Thyroid gland (tissue), 4 donors: ENCODE data around the gene PPP1R2C. TPM values are rescaled to one million over a fixed set of nuclear protein-coding genes. Genes with fewer than 3 reads are reported as not detected.

ENCODE experiments used
- DNase-seq, 2 donors: peaks; one replicate each; pipeline ENCODE4 v3.0.0-alpha.2; 2019
- H3K27ac ChIP-seq, 3 donors: fragments of 200-600 bp; sonication (generic); 1 replicate in 2 of 3; 2 replicates in 1 of 3; pipeline ENCODE4 v1.5.1; 2016 to 2019; ENCODE audit warnings: mild to moderate bottlenecking in 1 of 3, moderate library complexity in 1 of 3
- H3K27me3 ChIP-seq: fragments of 200-600 bp; sonication (generic); one replicate; pipeline ENCODE4 v1.5.1; 2019
- H3K36me3 ChIP-seq, 2 donors: fragments of 200-600 bp; sonication (generic); one replicate each; pipeline ENCODE4 v1.5.1; 2016 to 2019
- H3K4me1 ChIP-seq, 2 donors: fragments of 200-600 bp; sonication (generic); one replicate each; pipeline ENCODE4 v1.5.1; 2017 to 2019
- H3K4me3 ChIP-seq, 3 donors: fragments of 200-600 bp; sonication (generic); replicated peaks in 1 of 3; 1 replicate in 2 of 3; 2 replicates in 1 of 3; pipeline ENCODE4 v1.5.1; 2016; ENCODE audit warnings: mild to moderate bottlenecking in 1 of 3
- H3K9me3 ChIP-seq: fragments of 200-600 bp; sonication (generic); one replicate; pipeline ENCODE4 v1.5.1; 2017
- POLR2A ChIP-seq, 2 donors: fragments of 450-650 bp; IDR thresholded peaks; one replicate each; pipeline ENCODE4 v1.6.1; 2017; ENCODE audit warnings: antibody characterized with exemption in 2 of 2, mild to moderate bottlenecking in 2 of 2, moderate library complexity in 1 of 2
- WGBS, 2 donors: methylation state at CpG; one replicate each; pipeline ENCODE4 v1.1.5; 2017; 5-methylcytosine and 5-hydroxymethylcytosine counted together
- intact Hi-C: fragments of 100-400 bp; cut with DNase I; formaldehyde crosslinking; loops from one replicate; pipeline ENCODE4 v1.15.1; 2023
- total RNA-seq, 4 donors: library from RNA; depleted of rRNA; stranded (reverse); fragments of >200 nt; gene quantifications; one replicate each; pipeline ENCODE4 v1.2.3, GENCODE V29; 2016
- TF ChIP-seq, protein P1 (sequence below), 6 experiments: fragments of 200-600 bp in 3 of 6; fragments of 450-650 bp in 3 of 6; sonication (generic) in 3 of 6; IDR thresholded peaks; one replicate each; pipeline ENCODE4 v1.5.1; 2016 to 2019; ENCODE audit warnings: antibody characterized with exemption in 6 of 6, mild to moderate bottlenecking in 2 of 6, inconsistent platforms in 1 of 6, moderate library complexity in 1 of 6

PPP1R2C gene
- total RNA-seq, 4 donors from 2014 or later = not detected

DNA sequence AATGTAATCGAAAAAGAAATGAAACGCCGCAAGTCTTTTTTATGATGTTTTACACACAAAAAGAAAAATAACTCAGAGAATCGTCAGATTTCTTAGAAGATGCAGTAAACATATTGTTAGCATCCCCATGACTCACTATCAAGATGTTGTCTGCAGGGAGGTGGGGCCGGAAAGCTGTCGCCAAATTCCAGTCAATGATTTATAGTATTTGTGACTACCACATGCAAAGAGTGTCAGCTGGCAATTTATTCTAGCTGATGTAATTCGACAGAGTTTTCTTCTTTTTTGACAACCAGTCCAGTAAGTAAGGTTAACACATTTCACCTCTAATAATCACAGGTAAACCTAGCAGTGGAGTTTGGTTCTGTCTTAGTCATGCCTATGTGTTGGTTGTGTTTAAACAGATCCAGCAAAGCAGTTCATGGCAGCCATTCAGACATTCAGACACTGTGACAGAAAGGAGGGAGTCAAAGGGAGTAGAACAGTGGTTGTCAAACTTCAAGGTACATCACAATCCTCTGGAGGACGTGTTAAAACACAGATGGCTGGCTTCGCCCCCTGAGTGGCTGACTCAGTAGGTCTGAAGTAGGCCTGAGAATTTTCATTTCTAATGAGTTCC, 19.8 kb upstream of the PPP1R2C start:
- no peaks in the 10 kb centered on the region for H3K27me3 ChIP-seq
- no peak overlapping the region for H3K4me3 ChIP-seq
- no peaks in the 10 kb centered on the region for H3K9me3 ChIP-seq
- intact Hi-C loops = no loop called here
- no peaks in the 10 kb centered on the region for H3K36me3 ChIP-seq
- no peak overlapping the region for H3K27ac ChIP-seq
- TF ChIP-seq POLR2A (IDR thresholded peaks at IDR 0.05) = no peak
- TF ChIP-seq, protein P1, sequence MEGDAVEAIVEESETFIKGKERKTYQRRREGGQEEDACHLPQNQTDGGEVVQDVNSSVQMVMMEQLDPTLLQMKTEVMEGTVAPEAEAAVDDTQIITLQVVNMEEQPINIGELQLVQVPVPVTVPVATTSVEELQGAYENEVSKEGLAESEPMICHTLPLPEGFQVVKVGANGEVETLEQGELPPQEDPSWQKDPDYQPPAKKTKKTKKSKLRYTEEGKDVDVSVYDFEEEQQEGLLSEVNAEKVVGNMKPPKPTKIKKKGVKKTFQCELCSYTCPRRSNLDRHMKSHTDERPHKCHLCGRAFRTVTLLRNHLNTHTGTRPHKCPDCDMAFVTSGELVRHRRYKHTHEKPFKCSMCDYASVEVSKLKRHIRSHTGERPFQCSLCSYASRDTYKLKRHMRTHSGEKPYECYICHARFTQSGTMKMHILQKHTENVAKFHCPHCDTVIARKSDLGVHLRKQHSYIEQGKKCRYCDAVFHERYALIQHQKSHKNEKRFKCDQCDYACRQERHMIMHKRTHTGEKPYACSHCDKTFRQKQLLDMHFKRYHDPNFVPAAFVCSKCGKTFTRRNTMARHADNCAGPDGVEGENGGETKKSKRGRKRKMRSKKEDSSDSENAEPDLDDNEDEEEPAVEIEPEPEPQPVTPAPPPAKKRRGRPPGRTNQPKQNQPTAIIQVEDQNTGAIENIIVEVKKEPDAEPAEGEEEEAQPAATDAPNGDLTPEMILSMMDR (IDR thresholded peaks at IDR 0.05) = no peak
- WGBS, 2 donors = 85 to 89% methylated on average over 8 to 9 of the region's 9 CpGs
- DNase-seq = no peak
- H3K4me1 ChIP-seq = no peaks in the 10 kb centered on the region

DNA sequence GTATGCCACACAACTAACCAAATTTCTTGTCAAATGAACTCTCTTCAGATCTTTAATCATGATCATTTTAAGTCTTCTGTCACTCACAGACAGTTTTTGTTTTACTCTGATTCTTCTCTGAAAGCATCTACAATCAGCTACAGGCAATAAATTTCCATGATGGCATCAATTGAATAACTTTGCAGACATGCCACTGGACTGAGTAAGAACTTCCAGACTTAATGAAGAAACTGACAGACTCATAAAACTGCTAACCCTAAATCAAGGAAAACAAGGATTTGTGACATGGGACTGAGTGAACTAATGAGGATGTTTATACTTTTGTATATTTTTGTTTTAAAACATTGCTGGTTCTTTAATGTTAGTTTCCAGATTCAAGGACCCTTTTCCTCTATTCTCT, 5.5 kb upstream of the PPP1R2C start:
- intact Hi-C loops = no loop called here
- H3K4me3 ChIP-seq = no peak overlapping the region
- no peaks in the 10 kb centered on the region for H3K27me3 ChIP-seq
- no peaks in the 10 kb centered on the region for H3K4me1 ChIP-seq
- DNase-seq = no peak
- no peak overlapping the region for H3K27ac ChIP-seq
- TF ChIP-seq, protein P1 (IDR thresholded peaks at IDR 0.05) = no peak
- TF ChIP-seq POLR2A (IDR thresholded peaks at IDR 0.05) = no peak
- no peaks in the 10 kb centered on the region for H3K9me3 ChIP-seq
- H3K36me3 ChIP-seq = no peaks in the 10 kb centered on the region

DNA sequence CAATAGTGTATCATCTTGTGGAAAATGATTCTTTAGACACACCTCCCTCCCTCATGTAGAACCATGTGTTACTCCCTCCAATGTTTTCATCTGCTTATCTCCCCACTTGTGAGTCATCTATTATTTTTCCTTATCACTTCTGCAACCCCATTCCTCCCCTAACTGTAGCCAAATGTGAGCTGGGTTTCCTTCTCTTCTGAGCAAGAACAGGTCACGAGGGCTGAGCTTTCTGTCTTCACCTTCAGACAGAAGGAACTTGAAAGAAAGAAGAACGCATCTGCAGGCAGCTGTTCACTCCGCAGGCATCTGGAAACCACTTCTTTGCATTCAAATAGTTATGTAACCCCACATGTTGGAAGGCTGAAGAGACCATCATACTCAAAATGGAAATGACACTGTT, 1.8 kb downstream of the PPP1R2C start:
- H3K4me3 ChIP-seq = no peak overlapping the region
- H3K9me3 ChIP-seq = no peaks in the 10 kb centered on the region
- TF ChIP-seq, protein P1 (IDR thresholded peaks at IDR 0.05) = no peak
- no peak for TF ChIP-seq POLR2A (IDR thresholded peaks at IDR 0.05)
- 72 to 85% methylated on average over 3 of the region's 3 CpGs for WGBS, 2 donors
- H3K27me3 ChIP-seq = no peaks in the 10 kb centered on the region
- H3K36me3 ChIP-seq = no peaks in the 10 kb centered on the region
- intact Hi-C loops = no loop called here
- DNase-seq = no peak
- no peak overlapping the region for H3K27ac ChIP-seq
- no peaks in the 10 kb centered on the region for H3K4me1 ChIP-seq

DNA sequence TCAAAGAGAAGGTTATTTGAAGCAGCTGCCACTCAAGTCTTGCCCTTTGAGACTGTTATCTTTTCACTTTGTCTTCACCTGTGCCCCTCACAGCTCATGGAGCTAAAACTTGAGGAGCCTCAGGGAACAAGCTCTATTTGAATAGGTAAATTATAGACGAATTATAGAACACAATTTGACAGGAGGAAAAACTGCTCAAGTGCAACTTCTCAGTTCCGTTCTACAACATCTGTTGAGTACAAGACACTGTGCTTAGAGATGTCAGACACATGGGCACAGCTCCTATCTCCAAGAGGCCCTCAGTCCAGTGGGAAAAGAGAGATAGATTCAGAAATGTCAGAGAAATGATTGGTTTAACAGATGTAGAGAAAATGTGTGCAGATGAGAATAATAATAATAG, 5.1 kb downstream of the PPP1R2C start:
- Histone ChIP-seq H3K36me3 (no peaks in the 10 kb centered on the region), H3K9me3 (no peaks in the 10 kb centered on the region), H3K27me3 (no peaks in the 10 kb centered on the region), H3K4me1 (no peaks in the 10 kb centered on the region), H3K4me3 (no peak overlapping the region), H3K27ac (no peak overlapping the region)
- intact Hi-C loops = no loop called here
- TF ChIP-seq POLR2A (IDR thresholded peaks at IDR 0.05) = no peak
- TF ChIP-seq, protein P1 (IDR thresholded peaks at IDR 0.05) = no peak
- no peak for DNase-seq
- 91 to 97% methylated on average over 2 of the region's 2 CpGs for WGBS, 2 donors

DNA sequence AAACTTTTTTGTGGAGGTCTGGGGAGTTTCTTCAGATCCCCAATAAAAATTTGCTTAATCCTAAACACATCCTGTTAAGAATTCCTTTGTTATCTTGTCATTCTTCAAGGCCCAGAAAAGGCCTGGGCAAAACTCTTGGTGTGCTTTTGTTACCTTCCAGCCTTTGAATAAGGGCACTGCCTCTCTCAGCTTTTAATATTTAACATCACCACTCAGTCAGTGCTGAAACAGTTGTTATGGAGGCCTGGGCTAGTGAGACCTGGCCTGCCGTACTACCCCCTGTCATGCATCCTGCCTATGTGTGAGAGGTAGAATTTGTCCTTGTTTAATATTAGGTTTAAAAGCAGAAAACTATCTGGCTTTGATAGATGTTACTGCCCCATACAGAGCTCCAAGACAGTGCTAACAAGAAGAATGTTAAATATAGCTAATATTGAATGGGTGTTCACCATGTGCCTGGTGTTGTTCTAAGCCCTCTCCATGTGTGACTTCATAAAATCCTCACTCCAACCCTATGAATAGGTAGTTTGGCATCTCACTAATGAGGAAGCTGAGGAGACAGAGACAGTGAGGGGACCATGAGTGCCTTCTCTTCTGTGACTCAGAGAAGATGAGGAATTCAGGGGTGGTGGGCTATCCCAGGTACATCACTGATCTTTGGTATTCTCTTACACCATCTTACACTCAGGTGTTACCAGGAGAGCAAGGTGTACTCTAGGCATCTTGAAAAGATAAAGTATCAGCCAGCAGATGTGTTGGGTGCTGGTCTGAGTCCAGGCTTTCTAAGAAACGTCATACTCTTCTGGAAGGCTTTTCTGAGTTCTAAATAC, 6.2 kb downstream of the PPP1R2C start:
- no peaks in the 10 kb centered on the region for H3K9me3 ChIP-seq
- H3K36me3 ChIP-seq = no peaks in the 10 kb centered on the region
- intact Hi-C loops = no loop called here
- no peak for DNase-seq
- TF ChIP-seq, protein P1 (IDR thresholded peaks at IDR 0.05) = no peak
- TF ChIP-seq POLR2A (IDR thresholded peaks at IDR 0.05) = no peak
- WGBS, 2 donors = 78 to 85% methylated on average over 2 of the region's 2 CpGs
- no peak overlapping the region for H3K4me3 ChIP-seq
- no peak overlapping the region for H3K27ac ChIP-seq
- H3K4me1 ChIP-seq = no peaks in the 10 kb centered on the region
- H3K27me3 ChIP-seq = no peaks in the 10 kb centered on the region
